Measurements from ENCODE around the gene CEACAM16.

The CEACAM16 gene

GRCh38 chr19:44745887-44746600, 47.1 kb downstream of the CEACAM16 start:
- H3K27me3 Mint-ChIP-seq (ENCODE audit: low read depth): peaks cover 4% of the 10 kb centered on the region
- no peaks in the 10 kb centered on the region for H3K9me3 Mint-ChIP-seq
- H3K4me3 Mint-ChIP-seq: peak overlapping the region; percentile 67
- H3K36me3 Mint-ChIP-seq (ENCODE audit: low read depth): peaks cover 20% of the 10 kb centered on the region
- peaks cover 36% of the 10 kb centered on the region for H3K4me1 Mint-ChIP-seq (ENCODE audit: low read depth)
- DNase-seq (ENCODE audit: low spot score): no peak
- H3K27ac Mint-ChIP-seq: peak overlapping the region; percentile 63

- no peaks in the 10 kb centered on the region for H3K9me3 Mint-ChIP-seq
- DNase-seq (ENCODE audit: low spot score): no peak
- H3K4me3 Mint-ChIP-seq: peak overlapping the region; percentile 90
- peaks cover 4% of the 10 kb centered on the region for H3K27me3 Mint-ChIP-seq (ENCODE audit: low read depth)
- peak overlapping the region; percentile 72 for H3K27ac Mint-ChIP-seq
- H3K36me3 Mint-ChIP-seq (ENCODE audit: low read depth): peaks cover 26% of the 10 kb centered on the region
- peaks cover 38% of the 10 kb centered on the region for H3K4me1 Mint-ChIP-seq (ENCODE audit: low read depth)
Observed at GRCh38 chr19:44746616-44746945, 47.6 kb downstream of the CEACAM16 start.

- Mint-ChIP-seq H3K36me3 (ENCODE audit: low read depth) (peaks cover 31% of the 10 kb centered on the region), H3K4me3 (peak overlapping the region; percentile 90), H3K9me3 (no peaks in the 10 kb centered on the region), H3K27me3 (ENCODE audit: low read depth) (peaks cover 4% of the 10 kb centered on the region), H3K4me1 (ENCODE audit: low read depth) (peaks cover 43% of the 10 kb centered on the region), H3K27ac (peak overlapping the region; percentile 90)
- DNase-seq (ENCODE audit: low spot score): peak; percentile 92
Observed at GRCh38 chr19:44746946-44747738, 48.2 kb downstream of the CEACAM16 start.

GRCh38 chr19:44747739-44748425, 48.9 kb downstream of the CEACAM16 start:
- peaks cover 50% of the 10 kb centered on the region for H3K4me1 Mint-ChIP-seq (ENCODE audit: low read depth)
- no peaks in the 10 kb centered on the region for H3K9me3 Mint-ChIP-seq
- H3K36me3 Mint-ChIP-seq (ENCODE audit: low read depth): peaks cover 39% of the 10 kb centered on the region
- DNase-seq (ENCODE audit: low spot score): no peak
- peak overlapping the region; percentile 90 for H3K4me3 Mint-ChIP-seq
- peak overlapping the region; percentile 97 for H3K27ac Mint-ChIP-seq
- H3K27me3 Mint-ChIP-seq (ENCODE audit: low read depth): peaks cover 4% of the 10 kb centered on the region

- Mint-ChIP-seq H3K27ac (peak within 1 kb of the TSS; percentile 97), H3K4me3 (peak within 1 kb of the TSS; percentile 92), H3K9me3 (no peaks in the 10 kb centered on the region), H3K27me3 (ENCODE audit: low read depth) (peaks cover 4% of the 10 kb centered on the region), H3K36me3 (ENCODE audit: low read depth) (peaks cover 42% of the 10 kb centered on the region), H3K4me1 (ENCODE audit: low read depth) (peaks cover 54% of the 10 kb centered on the region)
- peak; percentile 86 for DNase-seq (ENCODE audit: low spot score)
Observed at GRCh38 chr19:44748426-44749254, 49.7 kb downstream of the CEACAM16 start, which contains the start of gene BCL3. TSS of gene BCL3 (plus strand) at chr19:44748708. CDS start at chr19:44748791, 83 bp downstream.

- Mint-ChIP-seq H3K27me3 (ENCODE audit: low read depth) (peaks cover 4% of the 10 kb centered on the region), H3K27ac (peak overlapping the region; percentile 84), H3K4me3 (peak overlapping the region; percentile 92), H3K36me3 (ENCODE audit: low read depth) (peaks cover 44% of the 10 kb centered on the region), H3K4me1 (ENCODE audit: low read depth) (peaks cover 57% of the 10 kb centered on the region), H3K9me3 (no peaks in the 10 kb centered on the region)
- DNase-seq (ENCODE audit: low spot score): no peak
Observed at GRCh38 chr19:44749292-44749691, 50.3 kb downstream of the CEACAM16 start.

GRCh38 chr19:44749994-44750393, 51.0 kb downstream of the CEACAM16 start:
- H3K27me3 Mint-ChIP-seq (ENCODE audit: low read depth): peaks cover 4% of the 10 kb centered on the region
- H3K9me3 Mint-ChIP-seq: no peaks in the 10 kb centered on the region
- H3K4me1 Mint-ChIP-seq (ENCODE audit: low read depth): peaks cover 62% of the 10 kb centered on the region
- H3K4me3 Mint-ChIP-seq: peak overlapping the region; percentile 92
- DNase-seq (ENCODE audit: low spot score): no peak
- peak overlapping the region; percentile 84 for H3K27ac Mint-ChIP-seq
- peaks cover 48% of the 10 kb centered on the region for H3K36me3 Mint-ChIP-seq (ENCODE audit: low read depth)

GRCh38 chr19:44752123-44752815, 53.3 kb downstream of the CEACAM16 start:
- Mint-ChIP-seq H3K4me3 (peak overlapping the region; percentile 92), H3K27me3 (ENCODE audit: low read depth) (no peaks in the 10 kb centered on the region), H3K9me3 (no peaks in the 10 kb centered on the region), H3K27ac (peak overlapping the region; percentile 94), H3K36me3 (ENCODE audit: low read depth) (peaks cover 63% of the 10 kb centered on the region), H3K4me1 (ENCODE audit: low read depth) (peaks cover 47% of the 10 kb centered on the region)
- no peak for DNase-seq (ENCODE audit: low spot score)

- H3K36me3 Mint-ChIP-seq (ENCODE audit: low read depth): peaks cover 65% of the 10 kb centered on the region
- H3K27me3 Mint-ChIP-seq (ENCODE audit: low read depth): no peaks in the 10 kb centered on the region
- peaks cover 45% of the 10 kb centered on the region for H3K4me1 Mint-ChIP-seq (ENCODE audit: low read depth)
- peak overlapping the region; percentile 92 for H3K4me3 Mint-ChIP-seq
- H3K9me3 Mint-ChIP-seq: no peaks in the 10 kb centered on the region
- H3K27ac Mint-ChIP-seq: peak overlapping the region; percentile 94
- peak; percentile 96 for DNase-seq (ENCODE audit: low spot score)
Observed at GRCh38 chr19:44752816-44753625, 54.1 kb downstream of the CEACAM16 start.

GRCh38 chr19:44753626-44753931, 54.6 kb downstream of the CEACAM16 start:
- Mint-ChIP-seq H3K4me3 (peak overlapping the region; percentile 92), H3K9me3 (no peaks in the 10 kb centered on the region), H3K27ac (peak overlapping the region; percentile 94), H3K27me3 (ENCODE audit: low read depth) (no peaks in the 10 kb centered on the region), H3K36me3 (ENCODE audit: low read depth) (peaks cover 68% of the 10 kb centered on the region), H3K4me1 (ENCODE audit: low read depth) (peaks cover 45% of the 10 kb centered on the region)
- DNase-seq (ENCODE audit: low spot score): no peak

- H3K4me1 Mint-ChIP-seq (ENCODE audit: low read depth): peaks cover 45% of the 10 kb centered on the region
- H3K4me3 Mint-ChIP-seq: peak overlapping the region; percentile 92
- peak; percentile 85 for DNase-seq (ENCODE audit: low spot score)
- peak overlapping the region; percentile 94 for H3K27ac Mint-ChIP-seq
- no peaks in the 10 kb centered on the region for H3K9me3 Mint-ChIP-seq
- H3K27me3 Mint-ChIP-seq (ENCODE audit: low read depth): no peaks in the 10 kb centered on the region
- peaks cover 70% of the 10 kb centered on the region for H3K36me3 Mint-ChIP-seq (ENCODE audit: low read depth)
Observed at GRCh38 chr19:44753932-44754749, 55.2 kb downstream of the CEACAM16 start.

- H3K36me3 Mint-ChIP-seq (ENCODE audit: low read depth): peaks cover 67% of the 10 kb centered on the region
- H3K4me3 Mint-ChIP-seq: peak overlapping the region; percentile 92
- H3K27ac Mint-ChIP-seq: peak overlapping the region; percentile 94
- DNase-seq (ENCODE audit: low spot score): no peak
- no peaks in the 10 kb centered on the region for H3K9me3 Mint-ChIP-seq
- H3K27me3 Mint-ChIP-seq (ENCODE audit: low read depth): no peaks in the 10 kb centered on the region
- H3K4me1 Mint-ChIP-seq (ENCODE audit: low read depth): peaks cover 41% of the 10 kb centered on the region
Observed at GRCh38 chr19:44754750-44755080, 55.8 kb downstream of the CEACAM16 start.
